K562 (cell line): ENCODE measurements around the gene MT1M. TPM values are rescaled to one million over a fixed set of nuclear protein-coding genes. Genes with fewer than 3 reads are reported as not detected.

Source experiments
- ATAC-seq: fragments of 200-7000 bp; cut with Tn5 transposase; 3 replicates; pipeline ENCODE4 v1.9.1; 2020; ENCODE audit warnings: moderate library complexity
- BruUV-seq: library from RNA; stranded (reverse); fragments of 400-500 nt; replicated peaks from 2 replicates; lab custom pipeline; 2021; lab: Mats Ljungman, UMichigan
- CTCF ChIA-PET: fragments of 300-600 bp; formaldehyde crosslinking; extraction: SDS; loops from one replicate; lab custom pipeline; 2021; ENCODE audit warnings: low intra/inter-chr PET ratio; lab: Yijun Ruan, JAX
- POLR2A ChIA-PET: fragments of 300-600, 350-650 bp; sonication (Branson Sonifier 250); formaldehyde crosslinking; extraction: SDS; loops from one replicate; lab custom pipeline; 2021; ENCODE audit warnings: antibody characterized with exemption, inconsistent platforms; lab: Yijun Ruan, JAX
- DNase-seq, 4 experiments: peaks; one replicate each; pipeline versions ENCODE4 v3.0.0 to v3.0.0-alpha.2; 2011 to 2018; ENCODE audit warnings: low spot score in 3 of 4, mixed read lengths in 3 of 4; ENCODE audit errors: extremely low read depth in 1 of 4
- FAIRE-seq: peaks from 2 replicates; lab custom pipeline; 2011; peaks lifted over from hg19 to GRCh38; lab: Jason Lieb, UNC
- H2AFZ ChIP-seq: 2 replicates; pipeline ENCODE4 v1.6.0; 2011; ENCODE audit warnings: low read depth, low read length, control low read depth, inconsistent platforms
- H3K27ac ChIP-seq: fragments of 200-600 bp; 3 replicates; pipeline ENCODE4 v1.8.0; 2011; ENCODE audit warnings: low read depth, mild to moderate bottlenecking, control low read depth, inconsistent platforms, low read length, moderate library complexity, mixed read lengths; ENCODE audit errors: extremely low read depth
- H3K27me3 ChIP-seq, 2 experiments: fragments of 300-600 bp in 1 of 2; 2 replicates in 1 of 2; 3 replicates in 1 of 2; pipeline versions ENCODE4 v1.6.0 to v1.8.0; 2011; ENCODE audit warnings: inconsistent platforms in 2 of 2, low read length in 2 of 2, mild to moderate bottlenecking in 1 of 2, mixed read lengths in 1 of 2, moderate library complexity in 1 of 2; ENCODE audit not compliant: control insufficient read depth in 2 of 2, insufficient read depth in 2 of 2
- H3K36me3 ChIP-seq: fragments of 300-600 bp; 3 replicates; pipeline ENCODE4 v1.8.0; 2011; ENCODE audit warnings: mild to moderate bottlenecking, low read length, inconsistent platforms; ENCODE audit not compliant: control insufficient read depth, insufficient read depth
- H3K4me1 ChIP-seq, 2 experiments: fragments of 200-600 bp in 1 of 2; replicated peaks in 1 of 2; 2 replicates in 1 of 2; 3 replicates in 1 of 2; pipeline versions ENCODE4 v1.5.1 to v1.8.0; 2011; ENCODE audit warnings: inconsistent platforms in 2 of 2, low read length in 2 of 2, mild to moderate bottlenecking in 1 of 2, mixed read lengths in 1 of 2, moderate library complexity in 1 of 2; ENCODE audit not compliant: control insufficient read depth in 2 of 2, insufficient read depth in 2 of 2
- H3K4me2 ChIP-seq: 2 replicates; pipeline ENCODE4 v1.6.1; 2011; ENCODE audit warnings: low read length, control low read depth, inconsistent platforms, mixed read lengths; ENCODE audit not compliant: insufficient read depth
- H3K4me3 ChIP-seq: fragments of 200-600 bp; sonication (generic), shearing (Covaris generic); 2 replicates; pipeline ENCODE4 v1.5.1; 2016; ENCODE audit warnings: control low read depth, inconsistent platforms
- H3K79me2 ChIP-seq: fragments of 200-600 bp; 3 replicates; pipeline ENCODE4 v1.8.0; 2011; ENCODE audit warnings: low read length, inconsistent platforms; ENCODE audit not compliant: control insufficient read depth, insufficient read depth
- H3K9ac ChIP-seq, 2 experiments: 2 replicates each; pipeline versions ENCODE4 v1.6.0 to v1.6.1; 2011; ENCODE audit warnings: low read depth in 2 of 2, low read length in 2 of 2, control low read depth in 1 of 2, inconsistent platforms in 1 of 2, mild to moderate bottlenecking in 1 of 2, mixed read lengths in 1 of 2; ENCODE audit not compliant: insufficient read depth in 1 of 2
- H3K9me1 ChIP-seq: one replicate; pipeline ENCODE4 v1.6.0; 2011; ENCODE audit warnings: inconsistent platforms, mild to moderate bottlenecking, low read length, moderate library complexity; ENCODE audit not compliant: control insufficient read depth, insufficient read depth
- H3K9me3 ChIP-seq: replicated peaks from 2 replicates; pipeline ENCODE4 v1.5.1; 2011; ENCODE audit warnings: low read depth, low read length, inconsistent platforms; ENCODE audit not compliant: control insufficient read depth, insufficient read depth
- H4K20me1 ChIP-seq: replicated peaks from 2 replicates; pipeline ENCODE4 v1.6.1; 2011; ENCODE audit warnings: low read length, inconsistent platforms, mixed read lengths; ENCODE audit not compliant: control insufficient read depth, insufficient read depth
- EZH2 ChIP-seq: IDR thresholded peaks from 2 replicates; pipeline ENCODE4 v1.6.1; 2012; ENCODE audit warnings: low read depth, mild to moderate bottlenecking, inconsistent platforms, low read length, borderline replicate concordance
- FUS ChIP-seq: fragments of 200-400 bp; formaldehyde crosslinking; optimal IDR thresholded peaks from 2 replicates; pipeline ENCODE3; 2017; ENCODE audit warnings: low read depth, low read length
- HINFP ChIP-seq: fragments of 450-650 bp; conservative IDR thresholded peaks from 2 replicates; pipeline ENCODE4 v1.6.1; 2016; ENCODE audit warnings: missing genetic modification characterization, low read depth, mild to moderate bottlenecking, control low read depth, missing compliant biosample characterization
- KAT7 ChIP-seq: sonication (generic); formaldehyde crosslinking; IDR thresholded peaks from 2 replicates; pipeline ENCODE4 v1.8.0; 2022; ENCODE audit warnings: missing genetic modification reagents, mild to moderate bottlenecking, borderline replicate concordance
- NCOA4 ChIP-seq: fragments of 450-650 bp; IDR thresholded peaks from 2 replicates; pipeline ENCODE4 v1.6.1; 2018; ENCODE audit warnings: mild to moderate bottlenecking; ENCODE audit not compliant: partially characterized antibody
- OTX1 ChIP-seq: fragments of 450-650 bp; formaldehyde crosslinking; IDR thresholded peaks from 2 replicates; pipeline ENCODE4 v1.4.0; 2022; ENCODE audit warnings: mild to moderate bottlenecking
- RAD51 ChIP-seq: fragments of 450-650 bp; IDR thresholded peaks from 2 replicates; pipeline ENCODE4 v1.7.1; 2016; ENCODE audit warnings: low read depth, mild to moderate bottlenecking, borderline replicate concordance
- RBM34 ChIP-seq: fragments of 200-400 bp; formaldehyde crosslinking; IDR thresholded peaks from 2 replicates; pipeline ENCODE4 v1.6.1; 2018; ENCODE audit warnings: low read length, borderline replicate concordance; ENCODE audit not compliant: insufficient read depth
- SIRT6 ChIP-seq: IDR thresholded peaks from one replicate; pipeline ENCODE4 v1.6.1; 2012; ENCODE audit warnings: low read depth, mild to moderate bottlenecking, control low read depth, inconsistent platforms, low read length, moderate library complexity
- SMARCA5 ChIP-seq: fragments of 450-650 bp; IDR thresholded peaks from 2 replicates; pipeline ENCODE4 v1.6.1; 2016
- ZKSCAN8 ChIP-seq: fragments of 200-800 bp; sonication (Bioruptor generic); IDR thresholded peaks from 2 replicates; pipeline ENCODE4 v1.6.1; 2016; ENCODE audit warnings: missing genetic modification characterization, missing compliant biosample characterization
- ZNF124 ChIP-seq: sonication (generic); formaldehyde crosslinking; IDR thresholded peaks from 2 replicates; pipeline ENCODE4 v1.8.1; 2022; ENCODE audit warnings: missing genetic modification reagents
- ZNF274 ChIP-seq: IDR thresholded peaks from 2 replicates; pipeline ENCODE4 v1.6.1; 2011; ENCODE audit warnings: low read depth, mild to moderate bottlenecking, low read length, moderate library complexity, borderline replicate concordance
- WGBS: fragments of 100-300 bp; shearing (Covaris generic); methylation state at CpG from one replicate; pipeline ENCODE4 v1.1.6; 2016; ENCODE audit warnings: low coverage, mixed read lengths; ENCODE audit not compliant: insufficient coverage; ENCODE audit errors: missing lambda C conversion rate; 5-methylcytosine and 5-hydroxymethylcytosine counted together
- in situ Hi-C: fragments of 300-500 bp; cut with MboI; formaldehyde crosslinking; loops from 4 replicates; pipeline ENCODE4 v1.15.0; 2018; ENCODE audit warnings: inconsistent platforms, mixed read lengths
- intact Hi-C: fragments of 100-400 bp; cut with micrococcal nuclease; formaldehyde crosslinking; loops from 2 replicates; pipeline ENCODE4 v1.14.2; 2022
- polyA plus RNA-seq, 8 experiments: library from polyadenylated mRNA; depleted of rRNA in 4 of 8; stranded (reverse) in 5 of 8; unstranded in 3 of 8; fragments of >200 nt; fragmentation: Nextera tagmentation in 2 of 8; fragmentation: Illumina TruSeq in 1 of 8; extraction: Ambion mirVana in 2 of 8; extraction: Trizol in 1 of 8; gene quantifications; 2 replicates each; pipeline versions ENCODE4 v1.2.1 to v1.2.3, GENCODE V29; 2011 to 2014; ENCODE audit warnings: inconsistent platforms in 1 of 8, missing spikeins in 1 of 8
- total RNA-seq, 7 experiments: library from RNA; depleted of rRNA in 6 of 7; stranded (reverse); fragments of >200 nt in 6 of 7; fragmentation: Illumina TruSeq in 2 of 7; extraction: Trizol in 2 of 7; gene quantifications; 2 replicates each; pipeline versions ENCODE4 v1.2.1 to v1.2.3, GENCODE V29; 2011 to 2021; ENCODE audit warnings: low replicate concordance in 1 of 7

MT1M gene
- total and polyA plus RNA-seq, 9 of the 15 experiments (the other 6 are each of a cell fraction or from before 2014, with no cell fraction given), result not detected

DNA sequence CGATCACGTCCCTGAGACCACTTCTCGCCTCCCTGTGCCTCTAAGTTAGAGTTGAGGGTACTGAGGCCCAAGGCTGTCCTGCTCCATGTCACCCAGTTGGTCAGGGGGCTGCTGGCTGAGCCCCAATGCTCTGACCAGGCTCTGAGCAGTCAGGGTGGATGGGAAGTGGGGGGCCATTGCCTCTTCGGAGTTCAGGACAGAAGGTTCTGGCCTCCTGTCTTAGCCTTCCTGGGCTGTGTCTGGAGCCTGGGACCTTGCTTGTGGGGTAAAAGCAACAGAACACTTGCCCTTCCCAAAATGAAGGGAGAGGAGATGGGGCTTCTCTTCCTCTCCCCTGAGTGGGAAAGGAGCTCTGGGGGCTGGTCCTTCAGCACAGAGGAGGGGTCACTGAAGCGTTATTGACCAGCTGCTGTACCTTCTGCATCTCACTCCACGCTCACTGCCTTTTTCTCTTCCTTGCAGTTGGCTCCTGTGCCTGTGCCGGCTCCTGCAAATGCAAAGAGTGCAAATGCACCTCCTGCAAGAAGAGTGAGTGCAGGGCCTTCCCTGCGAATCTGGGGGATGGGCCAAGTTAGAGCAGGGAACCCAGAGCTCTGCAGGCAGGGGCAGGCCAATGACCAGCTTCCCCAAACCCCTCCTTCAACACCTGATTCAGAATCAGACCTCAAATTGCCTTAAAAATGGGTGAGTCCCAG lies 50.4 kb downstream of the MT1M start:
- peak overlapping the region; percentile 46 for H3K4me3 ChIP-seq
- TF ChIP-seq RBM34 (no peak), ZKSCAN8 (CRISPR knock-in tag) (no peak), KAT7 (no peak), SMARCA5 (no peak), HINFP (tag) (no peak), SIRT6 (no peak), OTX1 (CRISPR knock-in tag) (no peak), ZNF274 (no peak), FUS (no peak), ZNF124 (CRISPR knock-in tag) (no peak), EZH2 (no peak), RAD51 (no peak), NCOA4 (no peak)
- CTCF ChIA-PET, result interaction anchor here (0.6 kb wide), 1 partner anchor 124 kb away, joined by 4 read pairs; no protein-coding TSS in a partner anchor
- H3K9ac ChIP-seq, result peak overlapping the region; percentile 75 to 85
- BruUV-seq, result TSS peak; percentile 79
- no peaks in the 10 kb centered on the region for H3K9me1 ChIP-seq
- peak in 1 of 4 experiments; percentile 4 for DNase-seq
- no peaks in the 10 kb centered on the region for H3K9me3 ChIP-seq
- peaks cover 6 to 12% of the 10 kb centered on the region in 2 experiments; a peak in 3 of 5 replicates for H3K4me1 ChIP-seq
- peak overlapping the region; percentile 94 for H3K4me2 ChIP-seq
- H3K79me2 ChIP-seq, result no peaks in the 10 kb centered on the region
- 19% methylated on average over 8 of the region's 8 CpGs for WGBS
- intact Hi-C loops, result no loop called here
- no peaks in the 10 kb centered on the region for H4K20me1 ChIP-seq
- no peaks in the 10 kb centered on the region for H3K36me3 ChIP-seq
- H2AFZ ChIP-seq, result peak overlapping the region; percentile 98
- peak; percentile 16 for ATAC-seq
- POLR2A ChIA-PET, result interaction anchor here (0.9 to 1.2 kb wide), 2 partner anchors 13 to 27 kb away, joined by 3 to 4 read pairs; no protein-coding TSS in a partner anchor
- FAIRE-seq, result no peak
- H3K27me3 ChIP-seq, result peaks cover 4 to 39% of the 10 kb centered on the region in 2 experiments
- in situ Hi-C loops, result no loop called here
- H3K27ac ChIP-seq, result no peak overlapping the region

Other genes with a start within 250 kb of the MT1M start
Only the 7 nearest of the 16 such genes appear.
- gene MT2A, start 24.1 kb upstream of the MT1M start, total RNA-seq (2014; rRNA removed), result 7.3 and 11.7 TPM in 2 replicates
- 1.9 and 2.0 TPM in 2 replicates for gene MT2A, start 24.1 kb upstream of the MT1M start, total RNA-seq (2014; rRNA removed; fragmentation: Illumina TruSeq; extraction: Trizol)
- gene MT2A, start 24.1 kb upstream of the MT1M start, total RNA-seq (2015; rRNA removed; fragmentation: Illumina TruSeq; extraction: Trizol), result 4.7 and 8.5 TPM in 2 replicates
- gene MT2A, start 24.1 kb upstream of the MT1M start, total RNA-seq (2021), result 11.9 and 14.4 TPM in 2 replicates
- 7.0 and 30.7 TPM in 2 replicates for gene MT2A, start 24.1 kb upstream of the MT1M start, polyA plus RNA-seq (2011; rRNA removed)
- 3.6 and 5.9 TPM in 2 replicates for gene MT2A, start 24.1 kb upstream of the MT1M start, polyA plus RNA-seq (2014; fragmentation: Illumina TruSeq; extraction: Trizol)
- gene MT2A, start 24.1 kb upstream of the MT1M start, polyA plus RNA-seq (2014; fragmentation: Nextera tagmentation; extraction: Ambion mirVana), result 10 to 100 TPM; 13.3 to 16.9 TPM
- 10.0 and 12.0 TPM in 2 replicates for gene MT2A, start 24.1 kb upstream of the MT1M start, polyA plus RNA-seq (2014; rRNA removed)
- gene MT1E, start 6.9 kb upstream of the MT1M start, total RNA-seq (2014; rRNA removed), result 0.29 and 0.45 TPM in 2 replicates
- gene MT1E, start 6.9 kb upstream of the MT1M start, total RNA-seq (2014; rRNA removed; fragmentation: Illumina TruSeq; extraction: Trizol), result not detected in 2 replicates
- 0.29 and 0.38 TPM in 2 replicates for gene MT1E, start 6.9 kb upstream of the MT1M start, total RNA-seq (2015; rRNA removed; fragmentation: Illumina TruSeq; extraction: Trizol)
- 0.47 and 0.74 TPM in 2 replicates for gene MT1E, start 6.9 kb upstream of the MT1M start, total RNA-seq (2021)
- 0.45 and 2.3 TPM in 2 replicates for gene MT1E, start 6.9 kb upstream of the MT1M start, polyA plus RNA-seq (2011; rRNA removed)
- not detected in 2 replicates for gene MT1E, start 6.9 kb upstream of the MT1M start, polyA plus RNA-seq (2014; fragmentation: Illumina TruSeq; extraction: Trizol)
- gene MT1E, start 6.9 kb upstream of the MT1M start, polyA plus RNA-seq (2014; fragmentation: Nextera tagmentation; extraction: Ambion mirVana), result under 1 TPM in 1 of 2 experiments, not detected in 1; 0.52 TPM
- 0.81 TPM in 1 of 2 replicates, not detected in the other for gene MT1E, start 6.9 kb upstream of the MT1M start, polyA plus RNA-seq (2014; rRNA removed)
- not detected in 2 replicates for gene MT1A, start 6.0 kb downstream of the MT1M start, total RNA-seq (2014; rRNA removed)
- gene MT1A, start 6.0 kb downstream of the MT1M start, total RNA-seq (2014; rRNA removed; fragmentation: Illumina TruSeq; extraction: Trizol), result not detected in 2 replicates
- not detected in 2 replicates for gene MT1A, start 6.0 kb downstream of the MT1M start, total RNA-seq (2015; rRNA removed; fragmentation: Illumina TruSeq; extraction: Trizol)
- gene MT1A, start 6.0 kb downstream of the MT1M start, total RNA-seq (2021), result not detected in 2 replicates
- not detected in 2 replicates for gene MT1A, start 6.0 kb downstream of the MT1M start, polyA plus RNA-seq (2011; rRNA removed)
- gene MT1A, start 6.0 kb downstream of the MT1M start, polyA plus RNA-seq (2014; fragmentation: Illumina TruSeq; extraction: Trizol), result not detected in 2 replicates
- under 1 TPM in 1 of 2 experiments, not detected in 1; 0.23 TPM for gene MT1A, start 6.0 kb downstream of the MT1M start, polyA plus RNA-seq (2014; fragmentation: Nextera tagmentation; extraction: Ambion mirVana)
- not detected in 2 replicates for gene MT1A, start 6.0 kb downstream of the MT1M start, polyA plus RNA-seq (2014; rRNA removed)
- gene MT1B, start 19.2 kb downstream of the MT1M start, total RNA-seq (2014; rRNA removed), result not detected in 2 replicates
- gene MT1B, start 19.2 kb downstream of the MT1M start, total RNA-seq (2014; rRNA removed; fragmentation: Illumina TruSeq; extraction: Trizol), result not detected in 2 replicates
- gene MT1B, start 19.2 kb downstream of the MT1M start, total RNA-seq (2015; rRNA removed; fragmentation: Illumina TruSeq; extraction: Trizol), result not detected in 2 replicates
- not detected in 2 replicates for gene MT1B, start 19.2 kb downstream of the MT1M start, total RNA-seq (2021)
- gene MT1B, start 19.2 kb downstream of the MT1M start, polyA plus RNA-seq (2011; rRNA removed), result not detected in 2 replicates
- not detected in 2 replicates for gene MT1B, start 19.2 kb downstream of the MT1M start, polyA plus RNA-seq (2014; fragmentation: Illumina TruSeq; extraction: Trizol)
- not detected for gene MT1B, start 19.2 kb downstream of the MT1M start, polyA plus RNA-seq (2014; fragmentation: Nextera tagmentation; extraction: Ambion mirVana)
- not detected in 2 replicates for gene MT1B, start 19.2 kb downstream of the MT1M start, polyA plus RNA-seq (2014; rRNA removed)
- 0.68 TPM in 1 of 2 replicates, not detected in the other for gene MT1F, start 25.3 kb downstream of the MT1M start, total RNA-seq (2014; rRNA removed)
- not detected in 2 replicates for gene MT1F, start 25.3 kb downstream of the MT1M start, total RNA-seq (2014; rRNA removed; fragmentation: Illumina TruSeq; extraction: Trizol)
- gene MT1F, start 25.3 kb downstream of the MT1M start, total RNA-seq (2015; rRNA removed; fragmentation: Illumina TruSeq; extraction: Trizol), result 0.38 TPM in 1 of 2 replicates, not detected in the other
- gene MT1F, start 25.3 kb downstream of the MT1M start, total RNA-seq (2021), result 0.38 TPM in 1 of 2 replicates, not detected in the other
- gene MT1F, start 25.3 kb downstream of the MT1M start, polyA plus RNA-seq (2011; rRNA removed), result 0.28 and 0.35 TPM in 2 replicates
- not detected in 2 replicates for gene MT1F, start 25.3 kb downstream of the MT1M start, polyA plus RNA-seq (2014; fragmentation: Illumina TruSeq; extraction: Trizol)
- under 1 TPM in 1 of 2 experiments, not detected in 1; 0.18 TPM for gene MT1F, start 25.3 kb downstream of the MT1M start, polyA plus RNA-seq (2014; fragmentation: Nextera tagmentation; extraction: Ambion mirVana)
- gene MT1F, start 25.3 kb downstream of the MT1M start, polyA plus RNA-seq (2014; rRNA removed), result 0.23 TPM in 1 of 2 replicates, not detected in the other
- gene MT1G, start 35.4 kb downstream of the MT1M start, total RNA-seq (2014; rRNA removed), result not detected in 2 replicates
- not detected in 2 replicates for gene MT1G, start 35.4 kb downstream of the MT1M start, total RNA-seq (2014; rRNA removed; fragmentation: Illumina TruSeq; extraction: Trizol)
- 0.69 TPM in 1 of 2 replicates, not detected in the other for gene MT1G, start 35.4 kb downstream of the MT1M start, total RNA-seq (2015; rRNA removed; fragmentation: Illumina TruSeq; extraction: Trizol)
- 0.89 and 1.7 TPM in 2 replicates for gene MT1G, start 35.4 kb downstream of the MT1M start, total RNA-seq (2021)
- 1.4 and 8.8 TPM in 2 replicates for gene MT1G, start 35.4 kb downstream of the MT1M start, polyA plus RNA-seq (2011; rRNA removed)
- gene MT1G, start 35.4 kb downstream of the MT1M start, polyA plus RNA-seq (2014; fragmentation: Illumina TruSeq; extraction: Trizol), result not detected in 2 replicates
- gene MT1G, start 35.4 kb downstream of the MT1M start, polyA plus RNA-seq (2014; fragmentation: Nextera tagmentation; extraction: Ambion mirVana), result under 1 TPM; 0.28 TPM
- 2.8 TPM in 1 of 2 replicates, not detected in the other for gene MT1G, start 35.4 kb downstream of the MT1M start, polyA plus RNA-seq (2014; rRNA removed)
- gene MT1H, start 37.2 kb downstream of the MT1M start, total RNA-seq (2014; rRNA removed), result not detected in 2 replicates
- not detected in 2 replicates for gene MT1H, start 37.2 kb downstream of the MT1M start, total RNA-seq (2014; rRNA removed; fragmentation: Illumina TruSeq; extraction: Trizol)
- not detected in 2 replicates for gene MT1H, start 37.2 kb downstream of the MT1M start, total RNA-seq (2015; rRNA removed; fragmentation: Illumina TruSeq; extraction: Trizol)
- not detected in 2 replicates for gene MT1H, start 37.2 kb downstream of the MT1M start, total RNA-seq (2021)
- gene MT1H, start 37.2 kb downstream of the MT1M start, polyA plus RNA-seq (2011; rRNA removed), result 0.13 and 0.49 TPM in 2 replicates
- not detected in 2 replicates for gene MT1H, start 37.2 kb downstream of the MT1M start, polyA plus RNA-seq (2014; fragmentation: Illumina TruSeq; extraction: Trizol)
- gene MT1H, start 37.2 kb downstream of the MT1M start, polyA plus RNA-seq (2014; fragmentation: Nextera tagmentation; extraction: Ambion mirVana), result under 1 TPM in 1 of 2 experiments, not detected in 1; 0.37 TPM
- not detected in 2 replicates for gene MT1H, start 37.2 kb downstream of the MT1M start, polyA plus RNA-seq (2014; rRNA removed)